K562 (cell line): ENCODE measurements around the gene SYS1. TPM values are rescaled to one million over a fixed set of nuclear protein-coding genes. Genes with fewer than 3 reads are reported as not detected.

Source experiments
- ATAC-seq: fragments of 200-7000 bp; cut with Tn5 transposase; 3 replicates; pipeline ENCODE4 v1.9.1; 2020; ENCODE audit warnings: moderate library complexity
- BruUV-seq: library from RNA; stranded (reverse); fragments of 400-500 nt; replicated peaks from 2 replicates; lab custom pipeline; 2021; lab: Mats Ljungman, UMichigan
- CTCF ChIA-PET: fragments of 300-600 bp; formaldehyde crosslinking; extraction: SDS; loops from one replicate; lab custom pipeline; 2021; ENCODE audit warnings: low intra/inter-chr PET ratio; lab: Yijun Ruan, JAX
- POLR2A ChIA-PET: fragments of 300-600, 350-650 bp; sonication (Branson Sonifier 250); formaldehyde crosslinking; extraction: SDS; loops from one replicate; lab custom pipeline; 2021; ENCODE audit warnings: antibody characterized with exemption, inconsistent platforms; lab: Yijun Ruan, JAX
- DNase-seq, 4 experiments: peaks; one replicate each; pipeline versions ENCODE4 v3.0.0 to v3.0.0-alpha.2; 2011 to 2018; ENCODE audit warnings: low spot score in 3 of 4, mixed read lengths in 3 of 4; ENCODE audit errors: extremely low read depth in 1 of 4
- FAIRE-seq: peaks from 2 replicates; lab custom pipeline; 2011; peaks lifted over from hg19 to GRCh38; lab: Jason Lieb, UNC
- H2AFZ ChIP-seq: 2 replicates; pipeline ENCODE4 v1.6.0; 2011; ENCODE audit warnings: low read depth, low read length, control low read depth, inconsistent platforms
- H3K27ac ChIP-seq: fragments of 200-600 bp; 3 replicates; pipeline ENCODE4 v1.8.0; 2011; ENCODE audit warnings: low read depth, mild to moderate bottlenecking, control low read depth, inconsistent platforms, low read length, moderate library complexity, mixed read lengths; ENCODE audit errors: extremely low read depth
- H3K27me3 ChIP-seq, 2 experiments: fragments of 300-600 bp in 1 of 2; 2 replicates in 1 of 2; 3 replicates in 1 of 2; pipeline versions ENCODE4 v1.6.0 to v1.8.0; 2011; ENCODE audit warnings: inconsistent platforms in 2 of 2, low read length in 2 of 2, mild to moderate bottlenecking in 1 of 2, mixed read lengths in 1 of 2, moderate library complexity in 1 of 2; ENCODE audit not compliant: control insufficient read depth in 2 of 2, insufficient read depth in 2 of 2
- H3K36me3 ChIP-seq: fragments of 300-600 bp; 3 replicates; pipeline ENCODE4 v1.8.0; 2011; ENCODE audit warnings: mild to moderate bottlenecking, low read length, inconsistent platforms; ENCODE audit not compliant: control insufficient read depth, insufficient read depth
- H3K4me1 ChIP-seq, 2 experiments: fragments of 200-600 bp in 1 of 2; replicated peaks in 1 of 2; 2 replicates in 1 of 2; 3 replicates in 1 of 2; pipeline versions ENCODE4 v1.5.1 to v1.8.0; 2011; ENCODE audit warnings: inconsistent platforms in 2 of 2, low read length in 2 of 2, mild to moderate bottlenecking in 1 of 2, mixed read lengths in 1 of 2, moderate library complexity in 1 of 2; ENCODE audit not compliant: control insufficient read depth in 2 of 2, insufficient read depth in 2 of 2
- H3K4me2 ChIP-seq: 2 replicates; pipeline ENCODE4 v1.6.1; 2011; ENCODE audit warnings: low read length, control low read depth, inconsistent platforms, mixed read lengths; ENCODE audit not compliant: insufficient read depth
- H3K4me3 ChIP-seq: fragments of 200-600 bp; sonication (generic), shearing (Covaris generic); 2 replicates; pipeline ENCODE4 v1.5.1; 2016; ENCODE audit warnings: control low read depth, inconsistent platforms
- H3K79me2 ChIP-seq: fragments of 200-600 bp; 3 replicates; pipeline ENCODE4 v1.8.0; 2011; ENCODE audit warnings: low read length, inconsistent platforms; ENCODE audit not compliant: control insufficient read depth, insufficient read depth
- H3K9ac ChIP-seq, 2 experiments: 2 replicates each; pipeline versions ENCODE4 v1.6.0 to v1.6.1; 2011; ENCODE audit warnings: low read depth in 2 of 2, low read length in 2 of 2, control low read depth in 1 of 2, inconsistent platforms in 1 of 2, mild to moderate bottlenecking in 1 of 2, mixed read lengths in 1 of 2; ENCODE audit not compliant: insufficient read depth in 1 of 2
- H3K9me1 ChIP-seq: one replicate; pipeline ENCODE4 v1.6.0; 2011; ENCODE audit warnings: inconsistent platforms, mild to moderate bottlenecking, low read length, moderate library complexity; ENCODE audit not compliant: control insufficient read depth, insufficient read depth
- H3K9me3 ChIP-seq: replicated peaks from 2 replicates; pipeline ENCODE4 v1.5.1; 2011; ENCODE audit warnings: low read depth, low read length, inconsistent platforms; ENCODE audit not compliant: control insufficient read depth, insufficient read depth
- H4K20me1 ChIP-seq: replicated peaks from 2 replicates; pipeline ENCODE4 v1.6.1; 2011; ENCODE audit warnings: low read length, inconsistent platforms, mixed read lengths; ENCODE audit not compliant: control insufficient read depth, insufficient read depth
- BMI1 ChIP-seq: fragments of 150-350 bp; IDR thresholded peaks from 2 replicates; pipeline ENCODE4 v1.6.1; 2014; ENCODE audit warnings: low read length
- CLOCK ChIP-seq: fragments of 250-450 bp; sonication (Bioruptor Pico); IDR thresholded peaks from 2 replicates; pipeline ENCODE4 v1.4.0; 2020; ENCODE audit warnings: mild to moderate bottlenecking, moderate library complexity, borderline replicate concordance
- DPF2 ChIP-seq: fragments of 450-650 bp; IDR thresholded peaks from 2 replicates; pipeline ENCODE4 v1.6.1; 2016
- E2F1 ChIP-seq: sonication (generic); formaldehyde crosslinking; IDR thresholded peaks from 2 replicates; pipeline ENCODE4 v1.8.1; 2023; ENCODE audit warnings: mild to moderate bottlenecking, missing genetic modification reagents, moderate library complexity
- EP300 ChIP-seq: IDR thresholded peaks from 2 replicates; pipeline ENCODE4 v1.6.1; 2012; ENCODE audit warnings: low read length, improper control_type of control experiment
- HNRNPUL1 ChIP-seq: fragments of 200-400 bp; formaldehyde crosslinking; IDR thresholded peaks from 2 replicates; pipeline ENCODE4 v1.6.1; 2017; ENCODE audit warnings: low read length
- LEF1 ChIP-seq: fragments of 450-650 bp; IDR thresholded peaks from 2 replicates; pipeline ENCODE4 v1.6.1; 2016; ENCODE audit warnings: mild to moderate bottlenecking
- PTTG1 ChIP-seq: fragments of 450-650 bp; IDR thresholded peaks from 2 replicates; pipeline ENCODE4 v1.6.1; 2016; ENCODE audit warnings: low read depth, mild to moderate bottlenecking, missing genetic modification characterization, missing compliant biosample characterization
- SIN3A ChIP-seq, 2 experiments: fragments of 150-350 bp in 1 of 2; IDR thresholded peaks; 2 replicates each; pipeline ENCODE4 v1.6.1; 2011 to 2016; ENCODE audit warnings: borderline replicate concordance in 2 of 2, low read depth in 2 of 2, low read length in 2 of 2, mild to moderate bottlenecking in 2 of 2, moderate library complexity in 2 of 2; ENCODE audit not compliant: control insufficient read depth in 1 of 2
- ZNF140 ChIP-seq: fragments of 250-450 bp; sonication (Bioruptor Pico); IDR thresholded peaks from 2 replicates; pipeline ENCODE4 v1.8.0; 2021; ENCODE audit warnings: moderate library complexity, mild to moderate bottlenecking, inconsistent platforms
- ZNF57 ChIP-seq: fragments of 450-650 bp; formaldehyde crosslinking; IDR thresholded peaks from 2 replicates; pipeline ENCODE4 v1.4.0; 2020; ENCODE audit warnings: mild to moderate bottlenecking, moderate library complexity
- WGBS: fragments of 100-300 bp; shearing (Covaris generic); methylation state at CpG from one replicate; pipeline ENCODE4 v1.1.6; 2016; ENCODE audit warnings: low coverage, mixed read lengths; ENCODE audit not compliant: insufficient coverage; ENCODE audit errors: missing lambda C conversion rate; 5-methylcytosine and 5-hydroxymethylcytosine counted together
- in situ Hi-C: fragments of 300-500 bp; cut with MboI; formaldehyde crosslinking; loops from 4 replicates; pipeline ENCODE4 v1.15.0; 2018; ENCODE audit warnings: inconsistent platforms, mixed read lengths
- intact Hi-C: fragments of 100-400 bp; cut with micrococcal nuclease; formaldehyde crosslinking; loops from 2 replicates; pipeline ENCODE4 v1.14.2; 2022
- polyA plus RNA-seq, 8 experiments: library from polyadenylated mRNA; depleted of rRNA in 4 of 8; stranded (reverse) in 5 of 8; unstranded in 3 of 8; fragments of >200 nt; fragmentation: Nextera tagmentation in 2 of 8; fragmentation: Illumina TruSeq in 1 of 8; extraction: Ambion mirVana in 2 of 8; extraction: Trizol in 1 of 8; gene quantifications; 2 replicates each; pipeline versions ENCODE4 v1.2.1 to v1.2.3, GENCODE V29; 2011 to 2014; ENCODE audit warnings: inconsistent platforms in 1 of 8, missing spikeins in 1 of 8
- total RNA-seq, 7 experiments: library from RNA; depleted of rRNA in 6 of 7; stranded (reverse); fragments of >200 nt in 6 of 7; fragmentation: Illumina TruSeq in 2 of 7; extraction: Trizol in 2 of 7; gene quantifications; 2 replicates each; pipeline versions ENCODE4 v1.2.1 to v1.2.3, GENCODE V29; 2011 to 2021; ENCODE audit warnings: low replicate concordance in 1 of 7
- TF ChIP-seq, protein P1 (sequence below): sonication (generic); formaldehyde crosslinking; IDR thresholded peaks from 2 replicates; pipeline ENCODE4 v1.8.0; 2022; ENCODE audit warnings: missing genetic modification reagents, mild to moderate bottlenecking, borderline replicate concordance
- TF ChIP-seq, protein P2 (sequence below), 2 experiments: fragments of 450-650 bp in 1 of 2; IDR thresholded peaks; 2 replicates each; pipeline ENCODE4 v1.6.1; 2011 to 2017; ENCODE audit warnings: low read depth in 2 of 2, antibody characterized with exemption in 1 of 2, borderline replicate concordance in 1 of 2, low read length in 1 of 2, mild to moderate bottlenecking in 1 of 2, mixed read lengths in 1 of 2; ENCODE audit not compliant: control insufficient read depth in 1 of 2

Gene SYS1
- total and polyA plus RNA-seq, 9 of the 15 experiments (the other 6 are each of a cell fraction or from before 2014, with no cell fraction given): 11.1 to 25.2 (median 17.5) TPM

DNA sequence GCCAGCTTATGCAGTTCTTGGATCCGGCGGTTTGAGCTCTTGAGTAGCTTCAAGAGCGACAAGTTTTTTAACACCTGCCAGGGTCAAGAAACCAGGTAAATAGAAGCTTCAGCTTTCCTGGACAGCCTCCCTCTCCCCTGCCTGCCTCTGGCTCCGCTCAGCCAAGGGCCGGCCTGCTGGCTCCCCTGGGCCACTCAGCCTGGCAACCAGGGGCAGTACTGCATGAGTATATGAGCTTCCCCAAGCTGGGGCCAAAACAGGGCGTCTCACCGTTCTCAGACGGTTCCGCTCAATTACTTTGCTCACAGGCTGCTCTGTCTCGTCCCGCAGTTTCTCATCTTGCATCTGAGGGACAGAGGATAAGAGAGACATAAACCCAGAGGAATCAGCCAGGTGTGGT is 14.3 kb downstream of the SYS1 start:
- H3K27me3 ChIP-seq: no peaks in the 10 kb centered on the region
- ChIA-PET POLR2A (interaction anchor here (0.7 to 2.5 kb wide), 5 partner anchors 8 to 60 kb away, joined by 3 to 15 read pairs (median 4); partner anchors contain the start of genes PIGT and SYS1), CTCF (no interaction called here)
- peaks cover 7 to 15% of the 10 kb centered on the region in 2 experiments; a peak in 4 of 5 replicates for H3K4me1 ChIP-seq
- no peak overlapping the region for H3K27ac ChIP-seq
- H3K4me2 ChIP-seq: no peak overlapping the region
- 72% methylated on average over 10 of the region's 11 CpGs for WGBS
- no peaks in the 10 kb centered on the region for H3K36me3 ChIP-seq
- H4K20me1 ChIP-seq: no peaks in the 10 kb centered on the region
- FAIRE-seq (no peak), DNase-seq (no peak), ATAC-seq (no peak)
- no peak overlapping the region for H2AFZ ChIP-seq
- H3K79me2 ChIP-seq: no peaks in the 10 kb centered on the region
- H3K9ac ChIP-seq: no peak overlapping the region
- H3K9me3 ChIP-seq: no peaks in the 10 kb centered on the region
- in situ Hi-C loops: loop anchor here (5.0 kb wide), 1 partner anchor 40 kb away; the partner anchor contains the start of gene PIGT
- no peak overlapping the region for H3K4me3 ChIP-seq
- no peaks in the 10 kb centered on the region for H3K9me1 ChIP-seq
- BruUV-seq: no TSS peak
- intact Hi-C loops: no loop called here
- TF ChIP-seq HNRNPUL1: no peak
- TF ChIP-seq DPF2: no peak
- no peak for TF ChIP-seq CLOCK (CRISPR knock-in tag)
- no peak for TF ChIP-seq E2F1
- TF ChIP-seq EP300: no peak
- no peak for TF ChIP-seq PTTG1 (tag)
- TF ChIP-seq, protein P1, sequence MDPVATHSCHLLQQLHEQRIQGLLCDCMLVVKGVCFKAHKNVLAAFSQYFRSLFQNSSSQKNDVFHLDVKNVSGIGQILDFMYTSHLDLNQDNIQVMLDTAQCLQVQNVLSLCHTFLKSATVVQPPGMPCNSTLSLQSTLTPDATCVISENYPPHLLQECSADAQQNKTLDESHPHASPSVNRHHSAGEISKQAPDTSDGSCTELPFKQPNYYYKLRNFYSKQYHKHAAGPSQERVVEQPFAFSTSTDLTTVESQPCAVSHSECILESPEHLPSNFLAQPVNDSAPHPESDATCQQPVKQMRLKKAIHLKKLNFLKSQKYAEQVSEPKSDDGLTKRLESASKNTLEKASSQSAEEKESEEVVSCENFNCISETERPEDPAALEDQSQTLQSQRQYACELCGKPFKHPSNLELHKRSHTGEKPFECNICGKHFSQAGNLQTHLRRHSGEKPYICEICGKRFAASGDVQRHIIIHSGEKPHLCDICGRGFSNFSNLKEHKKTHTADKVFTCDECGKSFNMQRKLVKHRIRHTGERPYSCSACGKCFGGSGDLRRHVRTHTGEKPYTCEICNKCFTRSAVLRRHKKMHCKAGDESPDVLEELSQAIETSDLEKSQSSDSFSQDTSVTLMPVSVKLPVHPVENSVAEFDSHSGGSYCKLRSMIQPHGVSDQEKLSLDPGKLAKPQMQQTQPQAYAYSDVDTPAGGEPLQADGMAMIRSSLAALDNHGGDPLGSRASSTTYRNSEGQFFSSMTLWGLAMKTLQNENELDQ (CRISPR knock-in tag): no peak
- TF ChIP-seq BMI1: no peak
- TF ChIP-seq, protein P2, sequence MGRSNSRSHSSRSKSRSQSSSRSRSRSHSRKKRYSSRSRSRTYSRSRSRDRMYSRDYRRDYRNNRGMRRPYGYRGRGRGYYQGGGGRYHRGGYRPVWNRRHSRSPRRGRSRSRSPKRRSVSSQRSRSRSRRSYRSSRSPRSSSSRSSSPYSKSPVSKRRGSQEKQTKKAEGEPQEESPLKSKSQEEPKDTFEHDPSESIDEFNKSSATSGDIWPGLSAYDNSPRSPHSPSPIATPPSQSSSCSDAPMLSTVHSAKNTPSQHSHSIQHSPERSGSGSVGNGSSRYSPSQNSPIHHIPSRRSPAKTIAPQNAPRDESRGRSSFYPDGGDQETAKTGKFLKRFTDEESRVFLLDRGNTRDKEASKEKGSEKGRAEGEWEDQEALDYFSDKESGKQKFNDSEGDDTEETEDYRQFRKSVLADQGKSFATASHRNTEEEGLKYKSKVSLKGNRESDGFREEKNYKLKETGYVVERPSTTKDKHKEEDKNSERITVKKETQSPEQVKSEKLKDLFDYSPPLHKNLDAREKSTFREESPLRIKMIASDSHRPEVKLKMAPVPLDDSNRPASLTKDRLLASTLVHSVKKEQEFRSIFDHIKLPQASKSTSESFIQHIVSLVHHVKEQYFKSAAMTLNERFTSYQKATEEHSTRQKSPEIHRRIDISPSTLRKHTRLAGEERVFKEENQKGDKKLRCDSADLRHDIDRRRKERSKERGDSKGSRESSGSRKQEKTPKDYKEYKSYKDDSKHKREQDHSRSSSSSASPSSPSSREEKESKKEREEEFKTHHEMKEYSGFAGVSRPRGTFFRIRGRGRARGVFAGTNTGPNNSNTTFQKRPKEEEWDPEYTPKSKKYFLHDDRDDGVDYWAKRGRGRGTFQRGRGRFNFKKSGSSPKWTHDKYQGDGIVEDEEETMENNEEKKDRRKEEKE (IDR thresholded peaks at IDR 0.05; ENCODE audit: borderline replicate concordance in 1 of 2, control insufficient read depth in 1 of 2, low read depth in 2 of 2, low read length in 1 of 2): no peak
- TF ChIP-seq ZNF140: no peak
- no peak for TF ChIP-seq ZNF57 (CRISPR knock-in tag)
- no peak for TF ChIP-seq SIN3A (IDR thresholded peaks at IDR 0.05; ENCODE audit: borderline replicate concordance in 2 of 2, control insufficient read depth in 1 of 2, low read depth in 2 of 2, low read length in 2 of 2)
- no peak for TF ChIP-seq LEF1
